GM10248 (cell line): Measurements from ENCODE around the gene CENPT.

ENCODE experiments used
- CTCF ChIA-PET: fragments of 300-600 bp; sonication (Branson Sonifier 250); formaldehyde crosslinking; extraction: SDS; loops from one replicate; lab custom pipeline; 2021; ENCODE audit warnings: antibody characterized with exemption; lab: Yijun Ruan, JAX
- POLR2A ChIA-PET: fragments of 350-650 bp; sonication (Branson Sonifier 250); formaldehyde crosslinking; extraction: SDS; loops from one replicate; lab custom pipeline; 2020; ENCODE audit warnings: antibody characterized with exemption; lab: Yijun Ruan, JAX
- DNase-seq: peaks from one replicate; pipeline ENCODE4 v3.0.0; 2012; ENCODE audit errors: extremely low spot score
- CTCF ChIP-seq: IDR thresholded peaks from 2 replicates; pipeline ENCODE4 v1.5.1; 2012; ENCODE audit warnings: mild to moderate bottlenecking, low read depth; ENCODE audit errors: extremely low read depth, missing control alignments, control extremely low read depth

Gene CENPT

DNA sequence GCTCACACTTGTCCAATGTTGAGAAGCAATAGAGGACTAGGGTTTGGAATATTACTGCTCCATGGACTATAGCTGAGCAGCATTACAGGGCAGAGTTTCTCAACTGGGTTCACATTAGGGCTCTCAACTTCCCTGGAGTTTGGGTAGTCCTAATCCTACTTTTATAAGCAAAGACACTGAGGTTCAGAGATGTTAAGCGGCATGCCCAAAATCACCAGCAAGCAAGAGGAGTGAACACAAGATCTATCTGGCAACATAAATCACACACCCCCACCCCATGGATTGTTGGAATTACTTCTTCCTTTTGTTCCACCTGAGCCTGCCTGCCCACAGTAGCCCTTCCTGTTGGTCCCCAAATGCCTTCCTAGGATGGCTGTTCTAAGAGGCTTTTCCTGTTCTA, 35.6 kb downstream of the CENPT start:
- no peak for DNase-seq
- TF ChIP-seq CTCF, result no peak
- CTCF ChIA-PET, result interaction anchor here (9.6 kb wide), 1 partner anchor 17 kb away, joined by 159 read pairs; no protein-coding TSS in a partner anchor
- POLR2A ChIA-PET, result no interaction called here

- POLR2A ChIA-PET, result interaction anchor here (1.1 to 1.3 kb wide), 2 partner anchors 21 to 88 kb away, joined by 3 to 6 read pairs; partner anchors contain the start of gene GFOD2
- CTCF ChIA-PET, result interaction anchor here (0.7 to 3.0 kb wide), 10 partner anchors 9 to 287 kb away, joined by 3 to 58 read pairs (median 4); partner anchors contain the start of gene DPEP2NB
- no peak for DNase-seq
- no peak for TF ChIP-seq CTCF
Measured at GRCh38 chr16:67807148-67807682, 40.3 kb downstream of the CENPT start.

GRCh38 chr16:67806428-67807147, 40.9 kb downstream of the CENPT start, which contains the start of the genes RANBP10 and TSNAXIP1:
RANBP10 (minus strand) TSS chr16:67806560; CDS start chr16:67806536, 24 bp downstream.
TSNAXIP1 (plus strand) TSS chr16:67806889; CDS start chr16:67807150, 261 bp downstream.
- peak; percentile 96 for DNase-seq
- no peak for TF ChIP-seq CTCF
- ChIA-PET POLR2A (interaction anchor here (0.5 to 1.3 kb wide), 4 partner anchors 21 to 293 kb away, joined by 3 to 6 read pairs (median 3); partner anchors contain the start of gene GFOD2), CTCF (interaction anchor here (0.7 to 3.0 kb wide), 9 partner anchors 10 to 286 kb away, joined by 3 to 58 read pairs (median 4); no protein-coding TSS in a partner anchor)

GRCh38 chr16:67805718-67806427, 41.6 kb downstream of the CENPT start:
- ChIA-PET POLR2A (interaction anchor here (0.5 to 1.3 kb wide), 4 partner anchors 22 to 294 kb away, joined by 3 to 6 read pairs (median 3); partner anchors contain the start of gene GFOD2), CTCF (interaction anchor here (0.8 to 3.0 kb wide), 6 partner anchors 9 to 285 kb away, joined by 4 to 58 read pairs (median 8); no protein-coding TSS in a partner anchor)

GRCh38 chr16:67804853-67805542, 42.5 kb downstream of the CENPT start:
- TF ChIP-seq CTCF, result no peak
- ChIA-PET POLR2A (no interaction called here), CTCF (interaction anchor here (2.9 kb wide), 1 partner anchor 284 kb away, joined by 8 read pairs; no protein-coding TSS in a partner anchor)
- DNase-seq, result no peak

More at GRCh38 chr16:67805718-67806427, 41.6 kb downstream of the CENPT start:
- DNase-seq, result no peak
- no peak for TF ChIP-seq CTCF

DNA sequence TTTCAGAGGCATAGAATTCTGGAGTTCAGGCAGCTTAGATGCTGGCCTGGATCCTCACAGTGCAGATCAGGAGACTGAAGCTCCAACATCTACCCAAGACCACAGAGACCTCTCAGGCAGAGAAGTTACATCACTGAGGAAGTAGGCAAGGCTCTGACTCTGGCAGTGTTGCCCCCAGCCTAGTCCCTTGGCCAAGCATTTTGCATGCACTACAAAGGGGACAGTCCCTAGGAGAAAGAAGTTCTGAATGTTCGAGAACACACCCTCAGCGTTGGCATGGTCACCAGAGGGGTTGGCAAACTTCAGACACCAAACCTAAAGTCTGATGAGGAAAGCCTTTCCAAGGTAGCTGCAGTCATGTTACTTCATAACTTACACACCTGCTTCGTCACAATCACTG, 43.6 kb downstream of the CENPT start:
- ChIA-PET CTCF (interaction anchor here (1.1 to 4.4 kb wide), 3 partner anchors 12 to 283 kb away, joined by 3 to 41 read pairs (median 8); no protein-coding TSS in a partner anchor), POLR2A (no interaction called here)
- TF ChIP-seq CTCF, result no peak

More for the DNA sequence above, 43.6 kb downstream of the CENPT start:
- DNase-seq, result no peak
